GM21515 (cell line): Measurements from ENCODE around the gene SRRM2.
A peak's percentile ranks its signal among the peaks of the same experiment; 100 is the strongest.

Experiments
- ATAC-seq: cut with Tn5 transposase; IDR thresholded peaks from one replicate; pipeline ENCODE4 v1.9.1; 2021; ENCODE audit not compliant: unreplicated experiment

Gene SRRM2

DNA sequence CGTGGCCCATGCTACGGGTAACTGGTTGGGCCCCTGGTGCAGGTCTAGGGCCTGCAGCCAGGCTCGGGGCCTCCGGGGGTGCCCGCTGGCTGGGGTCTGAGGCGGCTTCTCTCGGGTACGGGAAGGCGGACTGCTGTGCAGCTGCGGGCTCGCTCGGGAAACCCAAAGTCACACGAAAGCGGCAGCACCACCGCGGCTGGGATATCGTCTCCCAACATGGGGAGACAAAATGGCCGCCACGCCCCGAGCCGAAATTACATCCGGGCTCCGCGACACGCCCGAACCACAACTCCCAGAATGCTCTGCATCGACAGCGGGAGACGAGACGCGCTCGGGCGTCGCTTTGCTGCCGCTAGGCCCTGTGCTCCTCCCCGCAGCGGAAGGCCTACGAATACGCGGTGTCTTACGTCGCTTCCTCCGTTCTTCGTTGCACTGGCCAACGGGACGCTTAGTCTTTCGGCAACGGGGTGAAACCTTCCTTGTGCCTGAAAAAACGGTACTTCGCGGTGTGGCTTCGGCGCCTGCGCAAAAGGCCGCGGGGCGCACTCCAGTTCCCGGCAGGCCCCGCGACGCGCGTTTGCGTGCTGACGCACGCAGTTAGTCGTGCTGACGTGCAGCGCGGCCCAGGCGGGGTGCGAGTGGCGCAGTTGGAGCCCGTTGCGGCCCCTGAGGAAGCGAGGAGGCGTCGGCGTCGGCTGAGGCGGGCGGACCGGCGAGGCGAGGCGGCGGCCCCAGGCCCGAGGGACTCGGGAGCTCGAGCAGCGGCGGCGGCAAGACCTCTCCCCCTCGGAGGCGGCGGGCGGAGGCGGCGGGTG lies at the start of gene SRRM2:
SRRM2 (plus strand) TSS at position 604 of the 815 bp plus-strand sequence. CDS start 3,727 bp downstream, outside the sequence.
- peak; percentile 74 for ATAC-seq

DNA sequence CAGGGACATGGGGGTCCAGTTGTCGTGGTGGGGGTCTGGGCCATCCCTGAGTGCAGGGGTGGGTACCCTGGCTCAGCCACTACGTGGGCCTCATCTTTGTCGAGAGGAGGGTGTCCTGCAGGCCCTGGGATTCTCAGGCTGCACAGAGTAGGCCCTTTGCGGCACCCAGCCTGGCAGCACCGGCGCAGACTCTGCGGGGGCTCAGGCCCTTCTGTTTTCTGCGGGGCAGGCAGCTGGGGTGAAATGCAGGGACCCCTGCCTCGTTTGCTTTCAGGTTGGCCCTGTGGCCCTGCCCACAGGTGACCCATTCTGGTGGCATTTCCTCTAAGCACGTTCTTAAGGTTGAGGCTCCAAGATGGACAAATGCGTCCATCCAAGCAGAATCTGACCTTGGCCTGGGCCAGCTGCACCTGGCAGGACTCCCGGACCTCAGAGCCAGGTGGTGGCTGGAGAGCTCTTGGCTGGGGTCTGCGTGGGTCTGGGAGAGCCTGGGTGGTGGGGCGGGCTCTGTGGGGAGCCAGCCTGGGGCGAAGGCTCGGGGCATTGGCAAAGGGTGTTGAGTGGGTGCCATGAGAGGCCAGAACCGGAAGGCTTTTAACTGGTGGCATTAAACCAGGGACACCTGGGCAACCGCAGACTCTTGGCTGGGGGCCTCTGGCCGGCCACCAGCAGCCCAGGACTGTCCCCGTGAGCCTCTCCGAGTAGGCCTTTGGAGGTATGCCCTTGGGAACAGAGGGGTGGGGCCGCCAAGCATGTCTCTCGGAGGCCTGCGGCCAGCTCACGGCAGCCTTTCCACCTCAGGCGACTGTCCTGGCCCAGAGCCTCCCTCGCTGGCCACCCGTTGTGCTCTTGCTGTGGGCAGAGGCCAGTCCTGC lies 49.3 kb upstream of the SRRM2 start:
- ATAC-seq: no peak

DNA sequence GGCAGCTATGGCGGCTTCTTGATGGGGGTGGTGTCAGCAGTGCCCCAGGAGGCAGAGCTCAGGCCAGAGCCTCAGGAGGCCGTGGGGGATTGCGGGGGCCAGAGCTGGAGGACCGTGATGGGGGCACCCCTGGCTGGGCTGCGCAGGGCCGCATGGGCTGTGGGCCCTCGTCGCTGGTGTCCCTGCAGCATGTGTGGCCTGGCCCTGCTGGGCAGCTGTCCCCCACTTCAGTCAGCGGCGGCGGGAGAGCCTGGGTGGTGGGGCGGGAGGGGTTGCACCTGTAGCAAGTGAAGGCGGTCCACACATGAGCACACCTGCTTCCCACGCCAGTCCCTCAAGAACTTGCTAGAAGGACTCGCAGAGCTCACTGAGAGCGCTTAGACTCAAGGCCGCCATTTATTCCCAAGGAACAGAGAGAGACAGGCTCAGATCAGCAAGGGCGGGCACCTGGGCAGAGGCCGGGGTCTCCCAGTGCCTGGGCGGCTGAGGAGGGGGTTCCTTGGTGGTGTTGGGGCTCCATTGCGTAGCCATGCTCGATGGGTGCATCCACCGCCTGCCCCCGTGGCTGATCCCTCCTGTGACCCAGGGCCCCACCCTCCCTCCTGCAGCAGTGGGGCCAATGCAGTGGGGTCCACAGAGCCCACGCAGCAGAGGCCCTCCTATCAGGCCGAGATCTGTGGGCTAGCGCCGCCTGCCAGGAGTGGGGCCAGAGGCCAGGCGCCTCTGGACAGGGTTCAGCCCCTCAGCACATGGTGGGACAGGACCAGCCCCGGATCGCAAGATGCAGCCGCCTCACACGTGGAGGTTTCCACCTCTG lies 48.1 kb upstream of the SRRM2 start:
- no peak for ATAC-seq

DNA sequence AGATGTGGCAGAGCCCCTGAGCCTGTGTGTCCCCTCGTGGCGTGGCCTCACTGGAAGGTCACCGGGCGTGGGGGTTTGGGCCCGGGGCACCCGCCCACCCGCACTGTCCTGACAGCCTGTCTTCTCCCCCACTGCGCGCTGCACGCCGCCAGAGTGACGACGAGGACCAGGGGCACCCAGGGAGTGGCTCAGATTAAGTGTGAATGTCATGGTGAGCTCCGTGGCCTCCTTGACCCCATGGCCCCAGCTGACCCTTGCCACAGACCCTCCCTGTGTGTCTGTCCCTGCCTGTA lies 47.5 kb upstream of the SRRM2 start:
- ATAC-seq: no peak

DNA sequence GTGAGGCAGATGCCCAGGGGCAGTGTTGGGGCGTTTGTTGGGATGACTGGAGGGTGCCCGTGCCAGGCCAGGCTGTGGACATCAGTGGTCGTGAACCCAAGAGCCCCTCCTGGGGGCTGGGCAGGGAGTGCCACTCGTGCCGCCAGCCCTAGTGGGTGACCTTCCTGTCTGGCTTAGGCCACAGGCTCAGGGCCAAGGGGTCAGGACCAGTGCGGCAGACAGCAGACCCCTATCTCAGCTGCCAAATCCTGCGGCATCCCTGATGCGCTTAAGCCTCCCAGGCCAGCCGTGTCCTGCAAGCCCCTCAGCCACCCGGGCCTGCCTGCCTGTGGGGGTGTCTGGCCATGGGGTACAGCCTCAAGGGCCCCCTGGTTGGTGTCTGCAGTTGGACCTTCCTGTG lies 47.1 kb upstream of the SRRM2 start:
- no peak for ATAC-seq

DNA sequence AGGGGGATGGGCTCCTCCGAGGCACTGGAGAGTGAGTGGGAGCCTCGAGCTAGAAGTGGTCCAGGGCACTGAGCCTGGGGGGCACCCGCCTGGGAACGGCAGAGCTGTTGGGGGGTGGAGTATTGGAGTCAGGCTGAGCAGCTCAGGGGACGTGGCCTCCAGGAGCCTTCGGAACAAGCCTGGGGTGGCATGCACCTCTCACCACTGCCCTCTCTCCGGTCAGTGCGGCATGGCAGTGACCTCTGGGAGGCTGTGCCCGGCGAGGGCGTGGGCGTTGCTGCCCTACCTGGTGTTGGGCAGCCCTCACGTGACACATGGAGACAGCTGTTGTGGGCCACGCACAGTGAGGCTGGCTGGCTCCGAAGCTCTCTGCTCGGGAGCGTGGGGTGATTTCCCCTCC lies 46.4 kb upstream of the SRRM2 start:
- ATAC-seq: no peak

DNA sequence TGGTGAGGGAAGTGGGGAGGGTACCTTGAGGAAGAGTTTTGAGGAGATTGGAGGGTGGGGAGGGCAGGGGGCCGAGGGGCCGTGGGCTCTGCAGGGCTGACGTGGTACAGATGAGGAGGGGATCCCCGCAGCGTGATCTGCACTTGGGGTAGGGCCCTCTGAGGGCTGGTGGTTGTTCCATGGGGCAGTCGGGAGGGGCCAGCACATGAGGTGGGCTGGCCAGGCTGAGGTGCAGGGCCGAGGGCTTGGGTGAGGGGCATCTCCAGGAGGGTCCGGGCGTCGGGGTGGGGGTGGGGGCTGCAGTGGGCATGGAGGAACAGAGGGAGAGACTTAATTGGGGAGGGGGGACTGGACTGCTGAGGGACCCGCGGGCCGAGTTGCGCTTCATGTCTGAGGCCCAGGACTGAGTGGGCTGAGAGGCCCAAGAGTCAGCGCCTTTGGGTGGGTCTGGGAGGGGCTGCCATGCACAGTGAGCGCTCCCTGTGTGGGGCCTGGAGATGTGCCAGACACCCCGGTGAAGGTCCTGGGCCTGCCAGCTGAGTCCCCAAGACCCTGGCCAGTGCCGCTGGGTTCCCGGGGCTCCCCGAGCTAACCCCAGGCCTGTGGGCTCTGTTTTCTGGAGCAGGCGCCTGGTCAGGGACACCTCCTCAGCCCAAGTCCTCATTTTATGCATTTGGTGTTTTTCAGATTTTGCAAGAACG lies 45.7 kb upstream of the SRRM2 start:
- no peak for ATAC-seq

DNA sequence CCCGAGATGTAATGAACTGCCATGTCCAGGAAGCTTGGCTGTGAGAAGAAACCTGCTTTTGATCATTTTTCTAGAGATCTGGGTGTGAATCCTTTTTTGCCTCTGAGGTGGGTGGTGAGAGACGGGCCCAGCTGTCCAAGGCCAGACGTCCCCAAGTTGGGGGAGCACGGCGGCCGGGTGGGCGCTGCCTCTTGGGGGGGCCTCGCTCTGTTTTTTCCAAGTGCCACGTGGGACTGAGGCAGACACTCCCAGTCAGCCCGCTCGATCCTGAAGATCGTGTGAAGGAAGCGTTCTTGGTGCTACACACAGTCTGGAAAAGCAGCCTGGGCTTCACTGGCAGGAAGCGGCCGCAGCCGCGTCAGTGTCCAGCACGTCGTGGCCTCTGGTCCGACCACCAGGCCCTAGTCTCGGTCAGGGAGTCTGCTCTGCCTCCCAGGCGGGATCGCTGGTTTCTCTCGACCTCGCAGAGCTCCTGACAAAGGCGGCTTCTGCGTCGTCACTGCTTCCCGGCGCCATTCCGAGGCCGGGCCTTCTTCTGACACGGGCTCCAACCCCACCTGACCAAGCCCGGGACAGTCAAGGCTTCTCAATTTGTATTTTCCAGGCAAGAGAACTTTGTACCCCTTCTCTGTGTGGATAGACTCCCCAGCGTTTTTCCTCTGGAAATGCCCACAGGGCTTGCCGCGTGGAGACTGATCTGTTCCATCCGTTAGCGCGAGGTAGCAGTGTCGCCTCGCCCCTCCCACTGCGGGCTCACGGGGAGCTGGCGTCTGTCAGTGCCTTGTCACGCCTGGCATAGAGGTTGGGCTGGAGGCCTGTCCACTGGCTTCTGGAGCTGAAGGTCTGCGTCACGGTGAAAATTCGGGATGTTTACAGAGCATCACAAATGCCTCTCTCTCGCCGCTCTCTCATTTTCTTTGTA lies 44.8 kb upstream of the SRRM2 start:
- ATAC-seq: no peak

DNA sequence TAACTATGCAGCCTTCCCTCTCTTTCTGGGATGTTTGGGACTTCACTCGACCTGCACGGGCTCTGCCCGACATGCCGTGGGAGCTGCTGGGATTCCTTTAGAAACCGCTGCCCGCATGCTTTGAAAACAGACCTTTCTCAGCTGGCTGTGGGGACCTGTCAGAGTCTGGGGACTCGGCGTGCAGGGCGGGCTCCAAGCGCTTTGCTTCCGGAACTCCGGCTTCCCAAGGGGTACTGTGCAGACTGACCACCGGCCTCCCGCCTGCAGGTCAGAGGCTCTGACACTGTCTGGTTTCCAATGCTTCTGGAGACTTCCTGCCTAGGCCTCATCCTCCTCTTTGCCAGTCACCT lies 44.2 kb upstream of the SRRM2 start:
- no peak for ATAC-seq

DNA sequence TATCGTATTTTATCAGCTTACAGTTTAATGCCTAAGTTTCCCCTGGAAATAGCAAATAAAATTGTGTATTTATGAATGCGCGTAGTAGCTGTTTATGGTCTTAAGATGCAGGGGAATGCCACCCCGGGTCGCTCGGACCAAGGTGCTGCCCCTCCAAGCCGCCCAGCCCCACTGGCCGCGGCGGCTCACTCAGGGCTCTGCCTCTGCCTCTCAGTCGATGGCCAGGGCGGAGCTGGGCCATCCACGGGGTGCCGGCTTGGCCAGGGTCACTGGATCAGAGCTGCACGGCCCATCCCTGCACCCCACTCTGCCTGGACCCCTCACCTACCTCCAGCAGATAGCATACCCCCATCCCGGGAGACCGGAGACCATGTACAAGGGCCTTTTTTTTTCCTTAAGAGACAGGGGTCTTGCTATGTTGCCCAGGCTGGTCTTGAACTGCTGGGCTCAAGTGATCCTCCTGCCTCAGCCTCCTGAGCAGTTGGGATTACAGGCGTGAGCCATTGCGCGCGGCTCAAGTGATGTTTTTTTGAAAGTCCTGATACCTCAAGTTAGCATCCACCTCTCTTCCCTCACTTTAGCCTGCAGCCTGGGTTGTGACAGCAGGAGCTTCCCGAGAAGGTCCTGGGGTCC lies 43.4 kb upstream of the SRRM2 start:
- no peak for ATAC-seq

DNA sequence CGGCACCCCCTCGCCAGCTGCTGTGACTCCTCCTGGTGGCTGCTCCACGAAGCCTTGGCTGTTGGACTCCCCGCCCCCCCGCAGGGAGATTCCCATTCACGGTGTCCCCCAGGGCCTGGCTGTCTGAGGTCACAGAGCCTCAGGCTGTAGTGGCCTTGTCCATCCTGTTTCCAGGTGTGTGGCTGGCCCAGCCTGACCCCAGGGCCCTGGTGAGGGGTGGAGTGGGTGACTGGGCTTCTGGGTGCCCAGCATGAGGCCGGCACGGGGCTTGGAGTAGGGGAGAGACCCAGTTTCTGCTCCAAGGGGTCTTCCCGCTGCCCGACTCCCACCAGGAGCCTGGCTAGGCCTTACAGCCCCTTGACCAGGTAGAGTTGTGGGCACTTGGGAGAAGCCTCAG lies 42.9 kb upstream of the SRRM2 start:
- ATAC-seq: no peak

DNA sequence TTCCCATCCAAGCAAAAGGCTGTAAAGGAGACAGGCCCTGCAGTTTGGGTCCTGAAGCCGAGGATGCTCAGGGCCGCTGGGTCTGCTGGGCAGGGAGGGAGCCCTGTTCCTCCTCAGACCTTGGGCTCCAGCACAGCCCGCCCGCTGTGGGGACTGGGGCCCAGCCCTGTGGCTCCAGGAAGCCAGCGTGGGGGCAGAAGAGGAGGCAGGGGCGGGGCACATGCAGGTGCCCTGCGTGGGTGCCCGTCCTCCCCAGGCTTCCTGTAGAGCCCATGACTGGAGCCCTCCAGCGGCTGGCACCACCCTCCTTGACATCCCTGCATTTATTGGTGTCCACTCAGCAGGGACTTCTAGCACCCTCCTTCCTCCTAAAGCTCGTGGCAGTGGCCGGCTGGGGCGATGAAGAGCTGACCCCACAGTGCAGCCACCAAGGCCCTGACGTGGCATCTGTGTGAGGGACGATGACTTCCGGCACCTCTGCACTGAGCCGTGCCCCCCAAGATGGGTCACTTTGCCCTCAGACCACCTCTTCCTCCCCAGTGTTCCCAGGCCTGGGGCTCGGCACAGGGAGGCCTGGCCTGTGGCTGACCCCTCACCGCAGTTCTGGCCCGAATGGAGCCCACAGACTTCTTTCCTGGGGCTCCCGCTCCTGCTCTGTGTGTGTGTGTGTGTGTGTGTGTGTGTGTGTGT lies 42.3 kb upstream of the SRRM2 start:
- ATAC-seq: no peak

DNA sequence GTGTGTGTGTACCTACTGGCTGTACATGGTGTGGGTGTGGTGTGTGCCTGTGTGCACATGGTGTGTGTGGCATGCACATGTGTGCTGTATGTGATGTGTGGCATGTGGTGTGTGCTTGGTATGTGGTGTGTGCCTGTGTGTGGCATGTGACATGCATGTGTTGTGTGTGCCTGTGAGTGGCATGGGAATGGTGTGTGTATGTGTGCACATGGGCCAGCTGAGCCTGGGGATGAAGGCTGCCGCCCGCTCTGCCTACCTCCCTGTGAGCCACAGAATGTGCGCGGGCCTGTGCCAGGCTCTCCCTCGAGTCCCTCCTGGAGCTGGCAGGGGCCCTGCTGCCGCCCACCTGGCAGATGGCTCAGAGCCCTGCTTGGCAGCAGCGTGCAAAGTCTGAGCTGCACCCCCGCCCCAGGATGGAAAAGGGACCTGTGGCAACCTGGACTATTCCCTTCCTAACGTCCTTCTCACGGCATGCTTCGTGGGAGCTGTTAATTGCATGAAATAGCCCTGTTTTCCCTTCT lies 41.7 kb upstream of the SRRM2 start:
- ATAC-seq: no peak

DNA sequence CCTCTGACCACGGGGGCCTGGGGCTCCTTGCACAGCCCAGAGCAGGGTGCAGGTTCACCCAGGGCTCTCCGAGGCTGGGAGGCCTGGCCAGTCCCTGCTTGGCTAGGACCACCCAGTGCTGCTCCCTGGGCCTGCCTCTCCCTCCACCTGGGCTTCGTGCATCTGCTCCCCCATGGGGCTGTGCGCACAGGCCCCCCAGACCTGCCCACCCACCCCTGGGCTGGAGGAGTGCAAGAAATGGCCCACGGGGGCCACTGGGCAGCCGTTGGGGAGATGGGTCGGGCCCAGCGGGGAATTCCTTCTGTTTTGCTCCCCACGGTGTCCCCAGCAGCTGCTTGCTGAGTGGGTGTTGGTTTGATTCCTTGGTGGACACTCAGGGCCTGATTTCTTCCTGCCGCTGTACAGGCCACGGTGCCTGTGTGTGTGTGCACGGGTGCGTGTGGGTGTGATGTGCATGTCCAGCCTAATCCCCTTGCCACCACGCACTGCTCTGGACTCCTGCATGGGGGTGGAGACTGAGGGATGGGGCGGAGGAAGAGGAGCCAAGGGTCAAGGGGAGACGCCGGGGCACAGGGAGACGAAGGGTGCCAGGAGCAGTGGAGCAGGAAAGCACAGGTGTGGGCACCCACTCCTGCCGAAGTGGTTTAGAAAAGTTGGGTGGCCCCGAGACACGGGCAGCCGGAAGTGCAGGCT lies 40.9 kb upstream of the SRRM2 start:
- no peak for ATAC-seq

DNA sequence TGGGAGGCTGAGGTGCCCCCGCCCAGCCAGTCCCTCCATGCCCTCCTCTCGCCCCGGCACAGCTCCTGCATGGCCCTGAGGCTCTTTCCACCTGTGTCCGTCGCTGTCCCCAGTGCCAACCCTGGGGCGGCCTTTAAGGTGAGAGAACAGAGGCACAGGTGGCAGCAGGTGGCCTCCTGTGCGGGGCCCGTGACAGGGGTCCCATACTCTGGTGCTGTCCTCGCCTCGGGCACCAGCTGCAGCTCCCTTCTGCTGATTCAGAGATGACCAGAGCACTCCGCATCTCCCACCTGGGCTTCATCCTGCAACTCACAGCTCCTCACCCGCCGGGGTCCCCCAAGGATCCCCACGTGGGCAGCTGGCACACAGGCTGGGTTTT lies 40.4 kb upstream of the SRRM2 start:
- no peak for ATAC-seq

DNA sequence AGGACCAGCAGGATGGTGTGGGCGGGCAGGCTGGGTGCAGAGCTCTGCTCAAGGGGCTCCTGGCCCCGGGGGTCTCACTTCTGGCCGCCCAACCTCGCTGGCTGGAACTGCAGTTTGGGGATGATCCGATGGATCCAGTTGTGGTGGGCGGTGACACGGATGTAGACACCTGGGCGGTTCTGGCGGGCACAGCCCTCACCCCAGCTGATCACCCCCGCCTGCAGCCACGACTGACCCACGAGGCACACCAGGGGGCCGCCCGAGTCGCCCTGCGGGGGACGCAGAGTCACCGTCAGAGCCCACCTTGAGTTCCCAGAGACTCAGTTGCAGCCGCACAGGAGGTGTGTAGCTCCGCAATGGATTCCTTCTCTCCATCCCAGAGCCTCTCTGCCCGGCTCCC lies 39.9 kb upstream of the SRRM2 start:
- ATAC-seq: no peak

DNA sequence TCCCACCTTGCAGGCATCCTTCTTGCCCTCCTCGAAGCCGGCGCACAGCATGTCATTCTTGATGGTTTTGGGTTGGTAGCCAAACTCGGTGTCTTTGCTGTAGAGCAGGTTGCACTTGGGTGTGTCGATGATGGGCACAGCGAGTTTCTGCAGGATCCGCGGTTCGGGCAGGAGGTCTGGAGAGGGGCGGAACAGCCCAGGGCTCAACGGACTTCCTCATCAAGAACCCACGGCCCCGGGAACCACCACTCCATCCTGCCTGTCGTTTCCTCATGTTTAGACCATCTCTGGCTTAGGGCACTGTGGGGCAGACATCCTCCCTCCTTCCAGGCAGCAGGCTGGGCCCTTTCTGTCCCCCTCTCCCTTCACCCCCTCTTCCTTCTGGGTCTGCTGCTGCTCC lies 38.9 kb upstream of the SRRM2 start:
- ATAC-seq: no peak
